HepG2 (cell line): Measurements from ENCODE around the gene C15orf62. TPM values are rescaled to one million over a fixed set of nuclear protein-coding genes. Genes with fewer than 3 reads are reported as not detected.

Experiments used
- FOXK2 ChIP-seq: fragments of 450-650 bp; IDR thresholded peaks from 2 replicates; pipeline ENCODE4 v1.6.1; 2016
- FOXM1 ChIP-seq: sonication (generic); formaldehyde crosslinking; IDR thresholded peaks from 2 replicates; pipeline ENCODE4 v1.5.0; 2020; ENCODE audit warnings: missing genetic modification reagents
- GRHL1 ChIP-seq: sonication (generic); formaldehyde crosslinking; conservative IDR thresholded peaks from 2 replicates; pipeline ENCODE4 v1.8.0; 2022; ENCODE audit warnings: missing genetic modification reagents
- HMGXB4 ChIP-seq, 2 experiments: sonication (generic) in 1 of 2; formaldehyde crosslinking in 1 of 2; IDR thresholded peaks; 2 replicates each; pipeline versions ENCODE4 v1.4.0 to v1.6.1; 2018 to 2020; ENCODE audit warnings: missing genetic modification reagents in 2 of 2, borderline replicate concordance in 1 of 2, low read depth in 1 of 2, mild to moderate bottlenecking in 1 of 2, missing biosample characterization in 1 of 2
- POLR2AphosphoS2 ChIP-seq: IDR thresholded peaks from 2 replicates; pipeline ENCODE4 v1.6.1; 2011; ENCODE audit warnings: low read depth, low read length, improper control_type of control experiment
- ZBTB25 ChIP-seq: IDR thresholded peaks from 2 replicates; pipeline ENCODE4 v1.6.1; 2018; ENCODE audit warnings: missing genetic modification reagents
- ZNF597 ChIP-seq: sonication (generic); formaldehyde crosslinking; IDR thresholded peaks from 2 replicates; pipeline ENCODE4 v1.5.0; 2020; ENCODE audit warnings: missing genetic modification reagents
- ZNF792 ChIP-seq: IDR thresholded peaks from 2 replicates; pipeline ENCODE4 v1.6.1; 2016
- polyA plus RNA-seq, 8 experiments: library from polyadenylated mRNA; depleted of rRNA in 3 of 8; stranded (reverse) in 7 of 8; unstranded in 1 of 8; fragments of >200 nt; fragmentation: Illumina TruSeq in 4 of 8; extraction: Trizol in 4 of 8; gene quantifications; 2 replicates each; pipeline versions ENCODE4 v1.2.1 to v1.2.3, GENCODE V29; 2011 to 2016; ENCODE audit warnings: low read depth in 4 of 8, missing spikeins in 1 of 8, mixed read lengths in 1 of 8; ENCODE audit not compliant: insufficient read depth in 1 of 8
- total RNA-seq, 5 experiments: library from RNA; depleted of rRNA; stranded (reverse); fragments of >200 nt; fragmentation: Illumina TruSeq; extraction: Trizol; gene quantifications; 2 replicates each; pipeline ENCODE4 v1.2.3, GENCODE V29; 2016; ENCODE audit warnings: low read depth in 1 of 5

C15orf62 gene
- total and polyA plus RNA-seq, 2 of the 13 experiments (the other 11 are each of a cell fraction or from before 2014, with no cell fraction given), result 0.51 to 1.1 TPM

- TF ChIP-seq FOXK2 (no peak), POLR2AphosphoS2 (no peak), GRHL1 (no peak), HMGXB4 (CRISPR knock-in tag; IDR thresholded peaks at IDR 0.05; ENCODE audit: borderline replicate concordance in 1 of 2, low read depth in 1 of 2) (no peak), FOXM1 (CRISPR knock-in tag) (no peak), ZNF597 (CRISPR knock-in tag) (no peak), ZNF792 (CRISPR knock-in tag) (no peak), ZBTB25 (CRISPR knock-in tag) (no peak)
Measured at GRCh38 chr15:40766906-40767837, 2.6 kb upstream of the C15orf62 start (continued).
